Middle frontal gyrus (tissue), 1 donor: ENCODE data around the gene ASB10.

Experiments used
- DNase-seq: peaks from one replicate; pipeline ENCODE4 v3.0.0-alpha.2; 2015; ENCODE audit warnings: low spot score; ENCODE audit errors: extremely low spot score

The ASB10 gene

DNA sequence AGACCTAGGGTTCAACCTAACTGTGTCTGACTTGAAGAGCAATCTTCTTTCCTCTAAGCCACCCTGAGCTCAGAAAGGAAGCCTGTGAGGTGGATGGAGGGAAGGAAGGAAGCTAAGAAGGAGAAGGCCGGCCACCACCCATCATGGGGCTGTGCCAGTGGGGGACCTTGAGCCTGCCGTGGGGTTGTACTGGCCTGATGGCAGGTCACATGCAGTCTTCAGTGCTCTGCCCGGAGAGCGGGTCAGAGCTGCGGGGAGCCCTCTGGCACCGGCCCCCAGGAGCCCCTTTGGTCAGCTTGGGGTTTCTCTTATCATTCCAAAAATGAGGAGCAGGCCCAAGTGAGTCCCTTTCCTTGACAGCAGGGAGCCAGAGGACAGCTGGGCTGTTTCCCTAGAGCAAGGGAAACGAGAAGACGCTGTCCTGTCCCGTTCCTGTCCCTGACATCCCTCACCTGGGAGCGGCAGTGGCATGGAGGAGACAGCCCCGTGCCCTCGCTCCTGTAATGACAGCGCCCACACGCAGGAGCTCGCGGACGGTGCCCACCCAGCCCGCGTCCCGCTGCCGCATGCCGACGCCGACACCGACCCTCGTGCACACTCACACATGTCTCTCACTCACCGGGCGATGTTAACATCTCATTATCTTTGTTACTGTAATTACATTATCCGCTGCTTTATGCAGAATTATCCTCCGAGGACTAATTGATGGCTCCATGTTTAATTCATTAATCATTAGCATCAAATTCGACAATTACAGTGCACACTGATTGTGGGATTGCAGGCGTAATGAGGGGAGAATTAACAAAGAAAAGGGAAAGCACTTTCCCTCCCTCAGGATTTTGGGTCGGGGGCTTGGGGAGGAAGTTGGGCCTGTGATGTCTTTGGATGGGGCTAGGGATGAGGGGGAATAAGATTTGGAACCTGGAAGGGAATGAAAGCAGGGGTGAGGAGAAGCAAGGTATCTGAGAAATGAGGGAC, 50.9 kb downstream of the ASB10 start:
- no peak for DNase-seq

DNA sequence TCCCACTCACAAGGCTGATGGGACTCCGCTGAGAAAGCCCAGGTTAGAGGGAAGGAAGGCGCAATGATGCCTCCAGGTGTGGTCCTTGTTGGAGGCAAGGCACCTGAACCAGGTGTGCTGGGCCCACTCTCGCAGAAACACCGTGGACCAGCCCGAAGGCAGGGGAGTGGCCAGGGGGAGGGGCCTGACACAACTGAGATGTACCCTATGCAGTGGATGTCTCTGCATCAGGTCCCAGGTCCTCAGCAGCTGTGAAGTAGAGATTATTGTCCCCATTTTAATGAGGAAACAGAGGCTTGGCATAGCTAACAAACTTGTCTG, 51.6 kb downstream of the ASB10 start:
- no peak for DNase-seq

DNA sequence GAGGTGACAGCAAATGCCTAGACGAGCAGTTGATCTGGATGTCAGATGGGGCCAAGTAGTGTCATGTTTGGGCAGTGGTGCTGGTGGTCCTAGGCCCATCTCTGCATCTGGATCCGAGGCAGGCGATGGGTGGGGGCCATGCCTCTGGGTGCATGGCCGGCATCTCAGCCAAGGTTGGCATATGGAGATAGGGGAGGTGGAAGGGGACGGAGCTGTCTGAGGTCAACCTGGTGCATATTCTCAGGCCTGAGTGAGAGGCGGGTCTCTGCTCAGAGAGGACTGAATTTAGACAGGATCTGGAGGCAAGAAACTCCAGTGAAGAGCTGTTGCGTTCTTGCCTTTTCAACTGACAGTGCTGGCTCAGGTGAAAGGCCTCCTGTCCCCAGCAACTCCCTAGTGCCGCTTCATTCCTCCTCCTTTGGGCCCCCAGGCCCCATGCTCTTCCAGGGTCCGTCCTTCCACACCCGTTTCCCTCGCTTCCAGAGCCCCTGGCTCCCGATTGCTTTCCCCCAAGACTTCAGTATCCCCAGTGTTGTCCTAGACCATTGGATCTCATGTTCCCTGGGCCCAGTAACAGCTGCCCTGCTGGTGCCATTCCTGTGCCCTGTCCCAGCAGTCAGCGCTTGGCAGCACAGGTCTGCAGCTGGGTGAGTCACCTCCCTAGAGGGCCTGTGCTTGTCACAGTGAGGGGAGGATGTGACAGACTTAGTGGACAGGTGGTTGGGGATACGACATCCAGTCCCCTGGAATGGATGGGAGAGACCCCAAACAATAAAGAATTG, 52.1 kb downstream of the ASB10 start:
- no peak for DNase-seq

DNA sequence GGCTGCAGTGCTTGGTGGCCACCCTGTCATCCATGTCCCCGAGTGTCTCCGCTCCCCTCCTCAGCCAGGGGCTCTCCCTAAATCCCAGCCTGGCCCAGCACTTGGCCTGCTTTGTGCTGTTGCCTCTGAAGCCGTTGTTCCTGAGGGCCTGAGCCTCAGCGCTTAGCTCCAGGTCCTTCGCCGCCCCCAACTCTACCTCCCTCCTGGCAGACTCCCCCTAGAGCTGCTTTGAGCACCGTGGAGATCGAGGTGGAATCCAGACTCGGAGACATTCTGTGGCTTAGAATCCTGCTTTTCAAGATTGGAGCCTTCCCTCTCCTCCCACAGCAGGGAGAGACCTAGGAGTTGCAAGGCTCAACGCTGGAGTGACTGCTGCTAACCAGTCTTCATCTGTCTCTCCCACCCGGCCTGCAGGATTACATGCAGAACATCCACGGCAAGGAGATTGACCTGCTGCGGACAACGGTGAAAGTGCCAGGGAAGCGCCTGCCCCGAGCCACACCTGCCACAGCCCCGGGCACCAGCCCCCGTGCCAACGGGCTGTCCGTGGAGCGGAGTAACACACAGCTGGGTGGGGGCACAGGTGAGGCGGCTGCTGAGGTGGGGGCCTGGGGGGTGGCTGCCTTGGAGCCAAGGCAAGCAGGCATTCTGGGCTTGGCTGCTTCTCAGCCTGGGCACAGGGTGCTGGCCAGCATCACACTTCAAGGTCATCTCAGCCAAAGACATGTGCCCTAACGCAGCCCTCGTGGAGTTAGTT, 52.9 kb downstream of the ASB10 start:
- DNase-seq, result no peak

DNA sequence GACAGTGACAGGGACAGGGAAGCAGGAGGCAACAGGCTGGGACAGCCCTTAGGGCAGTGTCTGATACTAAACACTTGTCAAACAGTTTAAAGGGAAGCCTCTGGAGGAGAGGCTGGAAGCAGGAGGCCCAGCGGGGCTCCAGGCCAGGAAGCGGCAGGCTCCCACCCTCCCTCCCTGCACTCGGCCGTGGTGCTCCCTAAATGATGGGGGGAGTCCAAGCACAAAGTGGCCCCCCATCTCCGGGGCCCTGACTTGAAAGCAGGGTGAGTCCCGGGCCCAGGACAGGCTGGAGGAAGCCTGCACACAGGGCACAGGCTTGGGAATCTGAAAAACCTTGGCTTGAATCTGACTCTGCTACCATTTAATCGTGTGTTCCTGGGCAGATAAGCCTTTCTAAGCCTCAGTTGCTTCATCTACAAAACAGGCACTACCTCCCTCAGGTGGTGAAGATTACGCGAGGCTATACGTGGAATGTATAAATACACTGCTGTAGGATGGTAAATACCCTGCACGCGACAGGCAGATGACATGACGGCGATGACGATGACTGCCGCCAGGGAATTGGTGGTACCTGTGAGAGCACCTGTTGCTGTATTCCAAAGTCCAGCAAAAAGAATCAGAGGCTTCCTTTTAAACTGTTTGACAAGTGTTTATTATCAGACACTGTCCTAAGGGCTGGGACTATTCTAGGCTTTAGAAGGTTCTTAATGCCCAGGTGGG, 53.6 kb downstream of the ASB10 start:
- DNase-seq, result no peak

DNA sequence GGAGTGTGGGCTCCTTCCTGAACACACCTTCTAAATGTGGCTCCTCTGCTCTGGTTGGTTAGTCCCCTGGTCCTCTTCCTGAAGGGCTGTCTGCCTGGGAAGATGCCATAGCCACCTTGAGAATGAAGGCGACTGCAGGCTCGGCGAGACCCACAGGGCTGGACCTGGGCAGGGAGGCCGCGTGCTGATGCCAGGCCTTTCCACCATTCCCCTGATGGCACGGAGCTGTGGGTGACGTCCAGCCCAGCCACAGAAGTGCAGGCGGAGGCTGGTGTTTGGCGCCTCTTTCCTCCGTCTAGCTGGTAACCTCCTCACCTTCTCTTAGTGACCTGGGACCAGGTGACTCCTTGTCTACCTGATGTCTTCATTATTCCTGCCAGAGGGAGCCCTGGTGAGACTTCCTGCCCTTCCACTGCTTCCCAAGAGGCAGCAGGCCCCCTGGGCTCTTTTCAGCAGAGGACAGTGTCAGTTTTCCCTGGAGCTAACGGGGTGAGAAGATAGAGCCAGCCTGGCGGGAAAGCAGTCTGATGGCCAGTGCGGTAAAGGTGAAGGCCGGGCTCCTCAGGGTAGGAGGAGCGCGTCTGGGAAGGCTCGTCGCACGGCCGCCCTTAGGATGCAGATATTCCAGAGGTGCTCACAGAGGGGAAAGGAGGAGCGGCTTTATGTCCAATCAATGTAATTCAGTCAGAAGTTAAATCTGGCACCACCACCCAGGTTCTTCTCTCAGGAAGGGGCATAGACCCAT, 54.4 kb downstream of the ASB10 start:
- DNase-seq, result no peak

DNA sequence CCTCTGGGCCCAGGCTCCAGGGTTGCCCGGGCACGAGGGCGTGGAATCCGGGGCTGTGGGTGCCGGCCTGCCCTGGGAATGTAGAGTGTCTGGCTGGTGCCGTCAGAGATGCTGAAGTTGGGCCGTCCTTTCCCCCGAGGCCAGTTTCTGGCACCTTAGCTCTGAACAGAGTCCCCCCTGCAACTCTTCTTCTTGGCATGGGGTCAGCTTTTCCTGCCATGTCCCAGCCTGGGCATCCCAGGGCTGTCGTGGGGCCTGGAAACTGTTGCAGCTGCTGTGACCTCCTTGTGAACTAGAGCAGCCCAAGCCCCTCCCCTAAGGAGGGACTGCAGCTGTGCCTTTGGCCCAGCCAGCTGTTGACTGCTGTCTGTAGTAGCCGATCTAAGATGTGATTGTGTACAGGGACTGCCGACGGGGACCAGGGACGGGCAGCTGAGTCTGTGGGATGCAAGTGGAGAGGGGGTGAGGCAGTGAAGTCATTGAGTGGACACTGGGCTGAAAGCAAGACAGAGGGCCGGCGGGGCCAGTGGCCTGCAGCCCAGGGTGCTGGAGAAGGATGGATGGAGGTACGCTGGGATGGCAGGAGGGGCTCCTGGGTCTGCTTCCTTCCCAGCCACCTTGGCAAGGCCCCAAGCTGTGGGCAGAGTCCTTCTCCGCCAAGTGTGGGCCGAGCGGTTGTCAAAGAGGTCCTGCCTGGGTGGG, 55.3 kb downstream of the ASB10 start:
- DNase-seq, result peak; percentile 57

DNA sequence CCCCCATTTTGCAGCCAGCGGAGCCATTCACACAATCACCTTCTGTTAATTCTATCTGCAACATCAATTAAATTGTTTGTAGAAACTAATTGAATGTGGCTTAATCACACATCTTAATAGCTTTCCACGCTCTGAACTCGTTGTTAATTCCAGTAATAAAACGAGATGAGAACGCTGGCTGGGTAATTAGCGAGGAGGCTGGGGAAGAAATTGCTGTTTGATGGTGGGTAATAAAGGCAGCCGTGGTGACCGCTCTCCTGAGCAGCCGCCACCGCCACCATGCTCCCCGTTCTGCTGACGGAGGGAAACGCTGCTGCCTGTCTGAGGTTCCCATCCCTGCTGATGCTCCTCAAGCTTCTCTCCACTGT, 55.8 kb downstream of the ASB10 start:
- no peak for DNase-seq

DNA sequence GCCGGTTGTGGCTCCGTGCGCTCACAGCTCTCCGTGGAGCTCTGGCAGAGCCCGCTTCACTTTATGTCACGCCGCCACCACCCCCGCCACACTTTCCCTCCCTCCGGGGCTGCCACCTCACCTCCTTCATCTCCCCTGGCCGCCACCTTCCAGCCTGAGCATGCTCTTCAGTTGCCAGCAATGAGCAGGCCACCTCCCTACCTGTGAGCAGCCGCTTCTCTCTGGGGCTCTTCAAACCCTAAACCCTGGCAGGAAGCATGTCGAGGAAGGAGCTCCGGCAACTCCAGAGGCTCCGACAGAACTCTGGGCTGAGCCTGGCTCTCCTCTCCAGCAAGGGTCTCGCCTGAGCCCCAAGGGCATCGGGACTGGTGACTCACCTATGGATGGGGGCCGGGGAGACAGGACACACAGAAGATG, 56.3 kb downstream of the ASB10 start:
- DNase-seq, result no peak

DNA sequence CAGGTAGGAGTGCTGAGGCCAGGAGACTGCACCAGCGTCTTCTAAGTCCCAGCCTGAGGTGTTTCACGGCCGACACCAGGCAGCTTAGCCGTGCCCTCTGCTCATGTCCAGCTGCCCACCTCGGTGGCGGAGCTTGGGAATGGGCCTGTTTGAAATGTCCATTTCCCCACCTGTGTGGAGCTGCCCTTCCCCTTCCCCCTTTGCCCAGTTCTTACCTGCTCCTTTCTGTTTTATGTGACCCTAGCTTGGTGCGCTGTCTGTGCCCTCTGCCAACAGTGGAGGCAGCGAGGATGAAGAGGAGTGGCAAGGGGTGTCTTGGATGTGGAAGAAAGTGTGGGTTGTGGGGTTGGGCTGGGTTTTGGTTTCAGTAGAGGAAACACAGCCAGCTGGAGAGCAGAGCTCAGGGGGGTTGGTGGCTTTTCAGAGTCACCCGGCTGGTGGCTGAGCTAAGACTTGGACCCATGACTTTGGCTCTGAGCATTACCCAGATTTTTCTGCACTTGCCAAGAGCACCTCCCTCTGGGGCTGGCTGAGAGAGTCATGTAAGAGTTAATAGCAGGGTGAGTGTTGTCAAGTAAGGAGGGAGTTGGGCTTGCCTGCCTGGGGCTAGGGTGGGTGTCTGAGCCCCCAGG, 57.0 kb downstream of the ASB10 start:
- no peak for DNase-seq

DNA sequence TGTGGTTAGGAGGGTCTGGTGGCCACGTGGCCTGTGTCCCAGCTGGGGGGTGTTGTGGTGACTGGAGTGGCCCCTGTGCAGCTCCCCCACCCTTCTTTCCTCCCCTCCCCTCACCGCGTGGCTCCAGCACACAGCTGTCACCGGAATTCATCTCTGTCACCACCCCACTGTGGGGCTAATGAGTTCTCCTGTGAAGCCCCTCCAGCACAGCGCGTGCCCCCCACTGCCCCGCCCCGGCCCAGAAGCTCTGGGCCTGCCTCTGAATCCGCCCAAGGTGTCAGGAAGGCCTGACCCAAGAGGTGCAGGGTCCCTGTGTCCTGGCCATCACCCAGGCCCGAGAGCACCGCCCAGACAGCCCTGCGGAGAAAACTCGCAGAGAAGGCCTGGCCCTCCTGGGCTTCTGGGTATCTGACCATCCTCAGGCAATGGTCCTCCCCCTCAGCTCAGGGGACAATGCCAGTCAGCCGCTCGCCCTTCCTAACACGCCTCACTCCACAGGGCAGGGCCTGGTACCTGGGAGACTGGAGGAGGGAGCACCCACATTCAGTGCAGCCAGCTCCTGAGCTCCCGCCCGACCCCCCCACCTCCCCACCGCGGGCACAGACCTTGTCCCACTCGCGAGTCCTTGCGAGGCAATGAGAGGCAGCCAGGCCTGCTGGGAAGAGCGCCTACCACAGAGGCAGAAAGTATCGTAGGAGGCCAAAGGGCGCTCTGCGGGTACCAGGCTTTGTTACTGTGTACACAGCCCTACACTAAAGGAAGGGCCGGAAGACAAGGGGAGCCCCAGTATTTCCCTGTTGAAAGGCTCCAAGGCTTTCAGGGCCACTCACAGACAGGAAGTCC, 57.7 kb downstream of the ASB10 start:
- no peak for DNase-seq

DNA sequence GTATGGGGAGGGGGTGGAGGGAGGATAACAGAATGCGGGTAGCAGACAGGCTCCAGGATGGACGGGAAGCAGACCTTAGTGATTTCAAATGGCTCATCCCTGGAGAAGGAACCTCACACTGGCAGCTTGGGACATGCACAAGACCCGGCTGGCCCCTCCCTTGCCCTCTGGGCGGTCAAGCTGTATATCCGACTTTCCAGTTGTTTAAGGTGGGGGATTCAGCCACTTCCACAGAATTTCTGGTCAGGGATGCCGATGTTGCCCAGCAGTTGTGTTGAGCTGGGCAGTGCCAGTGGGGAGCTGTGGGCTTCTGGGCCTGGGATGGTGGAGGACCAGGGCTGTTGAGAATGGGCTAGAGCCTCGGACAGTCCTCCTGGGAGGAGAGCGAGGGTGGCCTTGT, 58.3 kb downstream of the ASB10 start:
- DNase-seq, result no peak

DNA sequence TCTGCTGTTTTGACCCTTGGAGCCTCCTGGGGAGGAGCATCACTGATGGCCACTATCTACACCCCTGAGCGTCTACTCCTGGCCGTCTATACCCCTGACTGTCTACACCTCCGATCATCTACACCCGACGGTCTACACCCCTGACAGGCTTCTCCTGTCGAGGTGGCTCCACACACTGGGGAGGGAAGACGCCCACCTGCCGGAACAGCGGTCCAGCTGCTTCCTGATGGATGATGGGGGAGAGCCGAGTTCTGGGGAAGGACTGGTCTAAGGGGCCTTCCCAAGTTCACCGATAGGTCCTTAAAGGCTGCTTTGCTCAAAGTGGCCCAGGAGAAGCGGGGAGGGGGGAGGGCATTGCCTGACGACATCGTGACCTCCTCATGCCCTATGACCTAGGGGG, 58.9 kb downstream of the ASB10 start:
- DNase-seq, result no peak

DNA sequence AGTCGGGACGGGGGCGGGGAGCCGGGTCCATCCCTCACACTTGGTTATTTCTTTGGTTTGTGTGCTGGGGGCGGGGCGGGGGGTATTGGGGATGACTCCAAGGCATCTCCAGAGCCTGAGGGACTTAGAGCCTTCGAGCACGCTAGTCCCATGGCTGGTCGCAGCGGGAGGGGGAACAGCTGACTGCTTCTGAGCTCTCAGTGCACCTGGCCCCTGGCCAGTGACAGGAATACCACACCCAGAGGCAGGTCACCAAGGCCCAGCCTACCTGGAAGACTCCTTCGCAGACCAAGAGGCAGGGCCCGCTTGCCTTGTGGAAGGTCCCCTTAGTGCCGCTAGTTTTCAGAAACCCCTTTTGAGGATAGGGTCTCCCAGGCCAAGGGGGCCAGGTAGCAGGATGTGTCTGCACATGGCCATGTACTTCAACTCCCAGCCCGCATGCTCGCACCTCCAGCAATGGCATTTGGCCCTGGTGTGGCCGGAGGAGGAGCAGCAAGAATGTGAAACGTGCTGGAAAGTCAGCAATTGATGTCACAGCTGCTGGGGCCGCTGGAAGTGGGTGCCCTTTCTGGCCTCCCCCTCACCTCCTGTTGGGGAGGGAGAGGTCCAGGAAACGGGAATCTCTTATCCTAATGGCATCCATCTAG, 60.4 kb downstream of the ASB10 start:
- no peak for DNase-seq

DNA sequence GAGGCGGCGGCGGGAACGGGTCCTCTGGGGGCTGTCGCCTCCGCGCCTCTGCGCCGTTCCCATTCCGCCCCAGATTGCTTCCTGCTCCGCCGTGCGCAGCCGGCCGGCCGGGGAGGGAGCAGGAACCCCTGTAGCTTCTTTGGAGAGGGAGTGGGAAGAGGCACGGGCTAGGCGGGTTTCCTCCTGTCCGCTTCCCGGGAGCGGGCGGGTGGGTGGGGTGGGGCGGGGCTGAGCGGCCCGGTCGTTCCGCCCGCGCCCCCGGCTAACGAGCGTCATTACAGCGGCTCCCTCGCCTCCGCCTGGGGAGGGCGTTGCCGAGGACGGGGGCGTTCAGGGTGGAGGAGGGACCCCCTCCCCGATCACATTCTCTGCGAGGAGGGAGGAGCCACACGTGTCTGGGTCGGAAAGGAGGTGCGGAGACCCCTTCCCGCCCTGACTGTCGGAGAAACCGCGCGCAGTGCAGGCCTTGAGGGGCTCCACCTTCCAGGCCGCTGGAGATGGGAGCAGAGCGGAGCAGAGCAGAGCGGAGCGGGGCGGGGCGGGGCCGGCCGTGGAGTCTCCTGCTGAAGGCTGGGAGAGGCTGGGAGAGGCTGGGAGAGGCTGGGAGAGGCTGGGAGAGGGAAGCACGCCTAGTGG, 61.1 kb downstream of the ASB10 start:
- DNase-seq, result no peak
